Frontal cortex (tissue), 4 donors: ENCODE results near the gene FBXO31. TPM values are rescaled to one million over a fixed set of nuclear protein-coding genes. Genes with fewer than 3 reads are reported as not detected.
A peak's percentile ranks its signal among the peaks of the same experiment; 100 is the strongest.
"Not testable (repeated sequence)": the region's sequence is repeated elsewhere in the genome, so short reads cannot be mapped to it uniquely, and the experiment has no call there.

Experiments used
- DNase-seq, 2 donors: peaks; one replicate each; pipeline ENCODE4 v3.0.0; 2012; ENCODE audit warnings: low spot score in 2 of 2
- FAIRE-seq: peaks from 2 replicates; lab custom pipeline; 2012; peaks lifted over from hg19 to GRCh38; lab: Jason Lieb, UNC
- total RNA-seq: library from RNA; depleted of rRNA; stranded (reverse); fragments of >200 nt; gene quantifications from one replicate; pipeline ENCODE4 v1.2.3, GENCODE V29; 2014
- donor health status: control.
- donor health status: control.
- donor health status: control.

FBXO31 gene
- total RNA-seq, 1 donor from 2014 or later, result 22.8 TPM

- DNase-seq (no peak), FAIRE-seq (no peak)
Measured at GRCh38 chr16:87411375-87412271, 28.0 kb upstream of the FBXO31 start.

GRCh38 chr16:87410968-87411367, 27.4 kb upstream of the FBXO31 start:
- FAIRE-seq, result no peak
- no peak for DNase-seq

GRCh38 chr16:87410530-87410929, 27.0 kb upstream of the FBXO31 start:
- DNase-seq (no peak), FAIRE-seq (no peak)

GRCh38 chr16:87409781-87410180, 26.2 kb upstream of the FBXO31 start:
- FAIRE-seq, result no peak

GRCh38 chr16:87409153-87409552, 25.6 kb upstream of the FBXO31 start:
- no peak for DNase-seq
- FAIRE-seq, result no peak

More at GRCh38 chr16:87409781-87410180, 26.2 kb upstream of the FBXO31 start:
- no peak for DNase-seq

GRCh38 chr16:87407511-87408112, 24.0 kb upstream of the FBXO31 start:
- FAIRE-seq, result no peak
- no peak for DNase-seq

- DNase-seq (no peak), FAIRE-seq (no peak)
Measured at GRCh38 chr16:87406495-87407088, 23.0 kb upstream of the FBXO31 start.

GRCh38 chr16:87404764-87405625, 21.4 kb upstream of the FBXO31 start:
- no peak for FAIRE-seq
- no peak for DNase-seq

GRCh38 chr16:87395181-87395842, 11.7 kb upstream of the FBXO31 start:
- no peak for FAIRE-seq
- DNase-seq, result no peak

GRCh38 chr16:87393680-87394055, 10.1 kb upstream of the FBXO31 start:
- DNase-seq, result no peak
- no peak for FAIRE-seq

GRCh38 chr16:87392821-87393679, 9.5 kb upstream of the FBXO31 start:
- FAIRE-seq, result no peak
- peak in 1 of 2 donors; percentile 61 for DNase-seq

- FAIRE-seq (no peak), DNase-seq (peak; percentile 99)
Measured at GRCh38 chr16:87391950-87392820, 8.6 kb upstream of the FBXO31 start, which contains the start of gene MAP1LC3B. Gene MAP1LC3B, plus strand, starts transcription at chr16:87392336. Its CDS starts 92 bp downstream, at chr16:87392428.

GRCh38 chr16:87391324-87391949, 7.9 kb upstream of the FBXO31 start:
- DNase-seq (no peak), FAIRE-seq (no peak)

- FAIRE-seq, result no peak
- DNase-seq, result no peak
Measured at GRCh38 chr16:87390641-87391323, 7.2 kb upstream of the FBXO31 start.

- FAIRE-seq, DNase-seq: not testable (repeated sequence)
Measured at GRCh38 chr16:87389914-87390313, 6.3 kb upstream of the FBXO31 start.

- FAIRE-seq, result no peak
Measured at GRCh38 chr16:87389245-87389644, 5.7 kb upstream of the FBXO31 start.

GRCh38 chr16:87388818-87389134, 5.2 kb upstream of the FBXO31 start:
- DNase-seq (no peak), FAIRE-seq (no peak)

More at GRCh38 chr16:87389245-87389644, 5.7 kb upstream of the FBXO31 start:
- no peak for DNase-seq
